ENCODE results near the gene NAALADL2. TPM values are rescaled to one million over a fixed set of nuclear protein-coding genes. Genes with fewer than 3 reads are reported as not detected.

The NAALADL2 gene
- total RNA-seq, 2 experiments from 2014 or later: 0.48 TPM; not detected in 1

DNA sequence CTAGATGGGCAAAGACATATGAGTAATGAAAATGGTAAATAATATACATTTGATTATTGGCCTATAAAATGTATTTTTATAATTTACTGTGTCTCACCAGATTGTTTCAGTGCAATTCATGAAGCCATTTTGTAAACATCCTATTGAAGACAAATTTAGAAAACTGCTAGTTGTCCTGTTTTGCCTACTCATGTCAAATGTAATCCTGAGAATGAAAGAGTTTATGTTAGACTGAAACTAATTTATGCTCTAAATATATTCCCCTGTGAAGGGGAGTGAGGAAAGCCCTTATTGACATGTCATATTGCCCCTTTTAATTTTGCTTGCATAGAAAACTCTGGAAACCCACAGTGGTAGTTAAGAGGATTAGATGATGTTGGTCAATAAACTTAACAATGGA, 610.0 kb downstream of the NAALADL2 start:
- Mint-ChIP-seq H3K4me3 (no peak overlapping the region), H3K9me3 (no peaks in the 10 kb centered on the region), H3K36me3 (no peaks in the 10 kb centered on the region), H3K4me1 (no peaks in the 10 kb centered on the region), H3K27me3 (no peaks in the 10 kb centered on the region), H3K27ac (no peak overlapping the region)
- no peak for DNase-seq

DNA sequence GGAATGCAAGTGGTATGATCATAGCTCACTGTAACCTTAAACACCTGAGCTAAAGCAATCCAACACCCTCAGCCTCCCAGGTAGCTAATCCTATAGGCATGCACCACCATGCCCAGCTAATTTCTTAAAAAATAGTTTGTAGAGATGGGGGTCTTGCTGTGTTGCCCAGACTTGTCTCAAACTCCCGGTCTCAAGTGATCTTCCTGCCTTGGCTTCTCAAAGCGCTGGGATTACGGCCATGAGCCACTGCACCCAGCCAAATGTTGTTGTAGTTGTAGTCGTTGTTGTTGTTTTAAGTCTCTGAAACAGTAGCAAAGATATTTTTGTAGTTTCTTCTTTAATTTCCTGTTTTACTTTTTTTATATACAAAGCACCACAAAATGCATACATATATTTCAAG, 616.6 kb downstream of the NAALADL2 start:
- no peak overlapping the region for H3K4me3 Mint-ChIP-seq
- H3K27ac Mint-ChIP-seq: no peak overlapping the region
- no peaks in the 10 kb centered on the region for H3K4me1 Mint-ChIP-seq
- no peaks in the 10 kb centered on the region for H3K27me3 Mint-ChIP-seq
- H3K9me3 Mint-ChIP-seq: no peaks in the 10 kb centered on the region
- DNase-seq: no peak
- H3K36me3 Mint-ChIP-seq: no peaks in the 10 kb centered on the region

DNA sequence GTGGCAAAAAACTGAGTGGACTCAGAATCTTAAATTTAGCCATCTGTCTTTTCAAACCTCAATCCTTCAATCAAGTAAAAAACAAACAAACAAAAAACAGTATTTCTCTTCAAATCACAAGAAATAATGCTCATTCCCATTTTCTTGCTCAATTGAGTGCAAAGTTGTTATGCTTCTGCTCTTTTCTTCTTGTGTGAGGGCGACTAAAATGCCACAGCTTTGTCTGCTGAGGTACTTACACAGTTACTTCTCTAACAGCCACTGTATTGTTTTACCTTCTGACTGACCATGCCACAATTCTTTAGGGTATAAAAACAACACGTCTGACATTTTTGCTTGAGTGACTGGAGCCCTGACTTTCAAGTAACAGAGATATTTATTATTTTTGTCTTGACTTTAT, 617.4 kb downstream of the NAALADL2 start:
- no peaks in the 10 kb centered on the region for H3K4me1 Mint-ChIP-seq
- H3K4me3 Mint-ChIP-seq: no peak overlapping the region
- H3K9me3 Mint-ChIP-seq: no peaks in the 10 kb centered on the region

DNA sequence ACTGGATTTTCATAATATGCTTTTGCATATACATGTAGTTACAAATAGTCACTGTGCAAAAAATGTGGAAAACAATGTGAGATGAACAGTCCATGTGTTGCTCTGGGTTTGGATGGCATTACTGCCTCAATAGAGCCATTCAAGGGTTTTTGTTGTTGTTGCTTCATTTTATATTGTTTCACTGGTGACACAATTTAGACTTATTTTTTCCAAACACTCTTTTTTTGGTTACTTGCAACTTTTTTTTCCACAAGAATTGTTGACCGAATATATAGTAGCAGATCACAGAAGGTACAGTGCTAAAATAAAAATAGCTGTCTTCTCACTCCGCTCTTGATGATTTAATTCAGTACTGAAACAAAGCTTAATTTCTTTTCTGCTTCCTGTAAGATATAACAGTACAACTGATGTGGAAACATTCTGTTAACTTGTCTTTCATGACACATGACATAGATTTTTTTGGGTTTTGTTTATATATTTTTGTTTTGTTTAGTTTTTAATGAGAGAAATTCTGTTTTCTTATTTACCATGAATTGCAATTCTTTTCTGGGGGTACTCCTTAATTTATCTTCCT, 618.6 kb downstream of the NAALADL2 start:
- no peaks in the 10 kb centered on the region for H3K36me3 Mint-ChIP-seq
- no peak overlapping the region for H3K4me3 Mint-ChIP-seq
- no peak overlapping the region for H3K27ac Mint-ChIP-seq

More for the DNA sequence above, 617.4 kb downstream of the NAALADL2 start:
- no peaks in the 10 kb centered on the region for H3K36me3 Mint-ChIP-seq
- H3K27ac Mint-ChIP-seq: no peak overlapping the region
- H3K27me3 Mint-ChIP-seq: no peaks in the 10 kb centered on the region
- DNase-seq: no peak

DNA sequence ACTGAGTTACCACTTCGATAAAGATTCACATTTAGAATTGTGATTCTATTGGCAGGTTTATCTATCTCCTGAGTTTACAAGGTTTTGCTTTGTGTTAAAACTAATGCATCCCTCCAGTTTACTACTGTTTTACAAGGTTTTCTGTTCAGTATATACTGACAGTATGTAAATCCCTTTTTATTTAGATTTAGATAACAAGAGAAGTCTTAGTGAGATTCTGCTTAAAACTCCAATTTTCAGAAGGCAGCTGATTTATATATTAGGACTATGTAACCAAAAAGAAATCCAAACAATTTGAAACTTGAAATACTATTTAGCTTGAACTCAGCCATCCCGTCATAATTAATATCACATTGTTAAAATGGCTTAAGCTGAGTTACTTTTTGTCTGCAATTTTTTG, 619.2 kb downstream of the NAALADL2 start:
- H3K4me3 Mint-ChIP-seq: no peak overlapping the region
- H3K9me3 Mint-ChIP-seq: no peaks in the 10 kb centered on the region
- H3K27me3 Mint-ChIP-seq: no peaks in the 10 kb centered on the region
- no peak overlapping the region for H3K27ac Mint-ChIP-seq
- H3K36me3 Mint-ChIP-seq: no peaks in the 10 kb centered on the region
- no peak for DNase-seq
- H3K4me1 Mint-ChIP-seq: no peaks in the 10 kb centered on the region

More for the DNA sequence above, 618.6 kb downstream of the NAALADL2 start:
- no peaks in the 10 kb centered on the region for H3K27me3 Mint-ChIP-seq
- no peak for DNase-seq
- no peaks in the 10 kb centered on the region for H3K9me3 Mint-ChIP-seq
- no peaks in the 10 kb centered on the region for H3K4me1 Mint-ChIP-seq

DNA sequence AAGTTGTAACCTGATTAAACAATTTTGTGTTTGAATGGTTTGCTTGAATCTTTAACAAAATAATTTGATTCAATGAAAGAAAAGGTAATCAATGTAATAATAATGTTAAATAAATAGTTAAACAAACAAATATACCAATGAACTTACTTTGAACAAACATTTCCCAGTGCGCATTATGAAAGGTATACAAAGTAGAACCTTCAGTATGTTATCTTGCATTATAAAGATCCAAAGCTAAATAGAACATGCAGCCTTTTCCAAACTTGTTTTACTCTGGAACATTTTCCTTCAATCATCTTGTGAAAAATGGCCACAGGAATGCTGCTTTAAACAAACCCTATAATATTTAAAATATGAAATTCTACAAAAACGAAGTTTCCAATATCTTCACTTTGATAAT, 620.0 kb downstream of the NAALADL2 start:
- H3K9me3 Mint-ChIP-seq: no peaks in the 10 kb centered on the region
- DNase-seq: no peak
- no peak overlapping the region for H3K27ac Mint-ChIP-seq
- H3K4me1 Mint-ChIP-seq: no peaks in the 10 kb centered on the region
- H3K27me3 Mint-ChIP-seq: no peaks in the 10 kb centered on the region
- no peaks in the 10 kb centered on the region for H3K36me3 Mint-ChIP-seq
- H3K4me3 Mint-ChIP-seq: no peak overlapping the region

DNA sequence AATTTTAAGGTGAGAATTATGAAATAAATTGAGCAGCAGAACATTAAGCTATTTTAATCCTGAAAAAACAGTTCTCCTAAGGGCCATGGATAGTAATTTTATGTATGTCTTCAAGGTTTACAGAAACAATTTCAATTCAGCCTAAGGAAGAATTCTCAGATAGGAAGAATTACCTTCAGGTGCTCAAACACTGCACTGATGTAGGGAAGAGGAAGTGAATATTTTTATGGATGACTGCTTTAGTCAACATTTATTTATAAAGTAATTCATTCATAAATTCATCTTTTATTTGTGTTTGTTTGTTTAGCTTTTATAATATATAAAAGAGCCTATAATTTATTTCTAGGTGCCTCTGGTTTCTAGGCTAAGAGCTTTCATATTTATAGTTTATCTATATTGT, 620.7 kb downstream of the NAALADL2 start:
- no peak for DNase-seq
- H3K27ac Mint-ChIP-seq: no peak overlapping the region
- H3K27me3 Mint-ChIP-seq: no peaks in the 10 kb centered on the region
- H3K4me1 Mint-ChIP-seq: no peaks in the 10 kb centered on the region
- H3K4me3 Mint-ChIP-seq: no peak overlapping the region
- no peaks in the 10 kb centered on the region for H3K9me3 Mint-ChIP-seq
- no peaks in the 10 kb centered on the region for H3K36me3 Mint-ChIP-seq

DNA sequence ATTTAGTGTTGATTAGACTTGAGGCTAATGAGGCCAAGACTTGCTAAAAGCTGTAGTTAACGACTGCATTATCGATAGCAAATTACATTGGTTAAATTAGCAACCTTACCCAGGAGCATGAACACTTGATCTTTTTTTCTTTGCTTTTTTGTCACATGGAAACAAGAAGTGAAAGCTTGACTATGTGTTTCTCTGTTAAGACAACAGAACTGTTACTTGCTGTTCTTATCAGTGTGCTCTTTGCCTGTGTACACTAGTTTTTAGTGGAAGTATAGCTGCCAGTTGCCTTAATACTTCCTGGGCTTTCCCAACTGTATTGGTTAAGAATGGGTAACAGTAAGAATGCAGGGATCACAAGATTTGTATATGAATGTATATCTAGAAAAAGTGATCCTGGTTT, 625.5 kb downstream of the NAALADL2 start:
- H3K27me3 Mint-ChIP-seq: no peaks in the 10 kb centered on the region
- no peak for DNase-seq
- H3K36me3 Mint-ChIP-seq: no peaks in the 10 kb centered on the region
- no peaks in the 10 kb centered on the region for H3K4me1 Mint-ChIP-seq
- no peaks in the 10 kb centered on the region for H3K9me3 Mint-ChIP-seq
- H3K4me3 Mint-ChIP-seq: no peak overlapping the region
- H3K27ac Mint-ChIP-seq: no peak overlapping the region

DNA sequence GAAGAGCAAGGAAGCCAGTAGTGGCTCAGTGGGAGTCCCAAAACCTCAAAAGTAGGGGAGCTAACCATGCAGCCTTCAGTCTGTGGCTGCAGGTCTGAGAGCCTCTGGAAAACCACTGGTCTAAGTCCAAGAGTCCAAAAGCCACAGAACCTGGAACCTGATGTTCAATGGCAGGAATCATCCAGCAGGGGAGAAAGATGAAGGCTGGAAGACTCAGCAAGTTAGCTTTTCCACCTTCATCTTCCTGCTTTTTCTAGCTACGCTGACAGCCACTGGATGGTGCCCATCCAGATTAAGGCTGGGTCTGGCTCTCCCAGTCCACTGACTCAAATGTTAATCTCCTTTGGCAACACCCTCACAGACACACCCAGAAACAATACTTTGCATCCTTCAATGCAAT, 626.3 kb downstream of the NAALADL2 start:
- Mint-ChIP-seq H3K4me3 (no peak overlapping the region), H3K27ac (no peak overlapping the region), H3K27me3 (no peaks in the 10 kb centered on the region), H3K9me3 (no peaks in the 10 kb centered on the region), H3K4me1 (no peaks in the 10 kb centered on the region), H3K36me3 (no peaks in the 10 kb centered on the region)
- no peak for DNase-seq

DNA sequence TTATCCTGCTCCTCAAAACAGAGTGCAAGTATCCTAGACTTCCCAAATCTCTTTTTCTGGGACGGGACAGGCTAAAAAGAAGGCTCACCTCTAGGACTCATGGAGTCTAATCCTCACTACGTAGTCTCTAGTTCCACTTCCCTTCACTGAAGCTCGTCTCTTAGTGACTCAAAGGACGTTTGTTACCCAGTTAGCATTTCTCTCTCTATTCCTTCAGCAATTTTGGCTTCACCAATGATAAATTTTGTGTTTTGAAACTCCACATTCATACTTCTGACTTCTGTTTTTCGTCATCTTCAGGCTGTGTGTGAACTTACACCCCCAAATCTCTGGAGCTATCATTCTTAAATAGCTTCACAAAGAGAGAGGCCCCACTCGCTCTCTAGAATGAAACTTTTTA, 627.1 kb downstream of the NAALADL2 start:
- no peaks in the 10 kb centered on the region for H3K9me3 Mint-ChIP-seq
- H3K36me3 Mint-ChIP-seq: no peaks in the 10 kb centered on the region
- H3K27ac Mint-ChIP-seq: no peak overlapping the region
- no peaks in the 10 kb centered on the region for H3K4me1 Mint-ChIP-seq
- H3K27me3 Mint-ChIP-seq: no peaks in the 10 kb centered on the region
- no peak for DNase-seq
- H3K4me3 Mint-ChIP-seq: no peak overlapping the region

DNA sequence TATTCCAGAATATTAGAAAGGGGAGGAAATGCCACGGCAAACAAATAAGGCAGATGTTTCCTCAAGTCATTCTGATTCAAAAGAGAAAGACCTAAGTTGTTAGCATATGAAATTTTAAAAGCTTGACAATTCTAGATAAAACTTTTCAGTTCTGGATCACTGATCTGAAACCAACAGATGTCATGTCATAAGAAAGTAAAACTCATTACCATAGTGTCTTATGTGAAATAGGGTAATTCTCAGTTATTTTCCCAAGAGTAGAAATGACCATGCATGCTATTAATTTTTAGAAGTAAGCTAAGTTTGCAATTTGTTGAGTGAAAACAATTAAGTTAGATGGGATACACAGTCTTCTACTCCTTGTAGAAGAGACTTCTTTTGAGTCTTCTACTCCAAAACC, 630.3 kb downstream of the NAALADL2 start:
- H3K36me3 Mint-ChIP-seq: no peaks in the 10 kb centered on the region
- H3K27me3 Mint-ChIP-seq: no peaks in the 10 kb centered on the region
- no peak overlapping the region for H3K27ac Mint-ChIP-seq
- DNase-seq: no peak
- H3K4me1 Mint-ChIP-seq: no peaks in the 10 kb centered on the region
- H3K4me3 Mint-ChIP-seq: no peak overlapping the region
- H3K9me3 Mint-ChIP-seq: no peaks in the 10 kb centered on the region

DNA sequence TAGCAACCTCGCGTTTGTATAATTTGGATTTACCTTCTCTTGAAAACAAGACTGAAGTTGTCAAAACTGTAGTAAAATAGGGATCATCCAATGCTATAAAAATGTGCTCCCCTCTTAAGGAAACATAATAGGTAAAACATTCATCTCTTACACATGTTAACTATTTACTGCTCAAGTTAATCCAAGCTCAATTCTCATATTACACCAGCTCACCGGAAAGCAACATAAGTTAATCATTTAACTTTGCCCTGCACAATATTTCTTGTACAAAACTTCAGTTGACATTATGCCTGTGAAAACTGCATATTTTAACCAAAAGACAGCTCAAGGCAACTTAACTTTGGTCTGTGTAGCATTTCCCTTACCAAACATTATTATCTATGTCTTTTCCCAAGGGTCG, 634.2 kb downstream of the NAALADL2 start:
- Mint-ChIP-seq H3K4me1 (no peaks in the 10 kb centered on the region), H3K27me3 (no peaks in the 10 kb centered on the region), H3K9me3 (no peaks in the 10 kb centered on the region), H3K27ac (no peak overlapping the region), H3K36me3 (no peaks in the 10 kb centered on the region), H3K4me3 (no peak overlapping the region)
- no peak for DNase-seq

DNA sequence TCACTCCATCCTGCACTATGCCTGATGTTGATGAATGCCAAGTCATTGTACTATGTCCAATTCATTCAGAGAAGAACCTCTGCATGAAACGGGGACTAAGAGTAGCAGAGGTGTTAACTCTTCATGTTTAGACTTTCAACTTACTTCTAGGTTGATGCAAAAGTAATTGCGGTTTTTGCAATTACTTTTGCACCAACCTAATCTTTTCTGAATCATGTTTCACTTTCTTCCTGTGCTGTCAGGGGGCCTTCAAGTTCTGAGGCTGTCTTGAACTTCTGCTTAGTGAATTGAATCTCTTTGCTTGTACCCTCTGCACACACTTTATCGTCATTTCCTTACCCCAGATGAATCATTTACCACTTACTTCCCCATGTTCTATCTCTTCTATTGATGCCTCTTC, 636.2 kb downstream of the NAALADL2 start:
- Mint-ChIP-seq H3K4me1 (no peaks in the 10 kb centered on the region), H3K27ac (no peak overlapping the region), H3K9me3 (no peaks in the 10 kb centered on the region), H3K27me3 (no peaks in the 10 kb centered on the region), H3K36me3 (no peaks in the 10 kb centered on the region), H3K4me3 (no peak overlapping the region)
- DNase-seq: no peak

DNA sequence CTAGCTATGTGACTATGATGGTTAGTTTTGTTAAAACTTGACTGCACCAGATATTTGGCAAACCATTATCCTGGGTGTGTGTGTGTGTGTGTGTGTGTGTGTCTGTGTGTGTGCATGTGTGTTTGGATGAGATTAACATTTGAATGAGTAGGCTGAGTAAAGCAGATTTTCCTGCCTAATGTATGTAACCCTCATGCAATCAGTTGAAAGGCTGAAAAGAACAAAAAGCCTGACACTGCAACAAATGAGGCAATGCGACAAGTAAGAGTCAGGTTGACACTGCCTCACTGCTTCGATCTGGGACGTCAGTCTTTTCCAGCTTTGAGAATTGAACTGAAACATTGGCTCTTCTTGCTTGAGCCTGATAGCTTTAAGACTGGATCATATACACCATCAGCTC, 643.0 kb downstream of the NAALADL2 start:
- H3K36me3 Mint-ChIP-seq: no peaks in the 10 kb centered on the region
- H3K9me3 Mint-ChIP-seq: no peaks in the 10 kb centered on the region
- H3K27me3 Mint-ChIP-seq: no peaks in the 10 kb centered on the region
- no peak for DNase-seq
- H3K27ac Mint-ChIP-seq: no peak overlapping the region
- no peaks in the 10 kb centered on the region for H3K4me1 Mint-ChIP-seq
- H3K4me3 Mint-ChIP-seq: no peak overlapping the region

DNA sequence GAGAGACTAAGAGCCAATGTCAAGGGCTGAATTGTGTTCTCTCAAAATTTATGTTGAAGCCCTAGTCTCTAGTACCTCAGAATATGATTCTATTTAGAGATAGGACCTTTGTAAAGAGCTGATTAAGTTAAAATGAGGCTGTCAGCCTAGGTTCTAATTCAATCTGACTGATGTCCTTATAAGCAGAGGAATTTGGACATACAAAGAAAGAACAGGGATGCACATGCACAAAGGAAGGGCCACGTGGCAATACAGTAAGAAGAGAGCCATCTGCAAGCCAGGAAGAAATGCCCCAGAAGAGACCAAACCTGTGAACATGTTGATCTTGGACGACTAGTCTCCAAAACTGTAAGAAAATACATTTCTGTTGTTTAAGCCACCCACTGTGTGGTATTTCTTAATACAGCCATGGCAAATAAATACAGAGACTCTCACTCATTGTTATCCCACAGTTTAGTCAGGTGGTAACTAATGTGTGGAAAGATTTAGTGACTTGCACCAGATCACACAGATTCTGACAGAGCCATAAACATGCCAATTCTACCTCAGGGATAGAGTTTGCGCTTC, 652.2 kb downstream of the NAALADL2 start:
- Mint-ChIP-seq H3K4me1 (no peaks in the 10 kb centered on the region), H3K27me3 (no peaks in the 10 kb centered on the region), H3K36me3 (no peaks in the 10 kb centered on the region), H3K9me3 (peaks cover 2% of the 10 kb centered on the region), H3K27ac (no peak overlapping the region), H3K4me3 (no peak overlapping the region)
- no peak for DNase-seq

DNA sequence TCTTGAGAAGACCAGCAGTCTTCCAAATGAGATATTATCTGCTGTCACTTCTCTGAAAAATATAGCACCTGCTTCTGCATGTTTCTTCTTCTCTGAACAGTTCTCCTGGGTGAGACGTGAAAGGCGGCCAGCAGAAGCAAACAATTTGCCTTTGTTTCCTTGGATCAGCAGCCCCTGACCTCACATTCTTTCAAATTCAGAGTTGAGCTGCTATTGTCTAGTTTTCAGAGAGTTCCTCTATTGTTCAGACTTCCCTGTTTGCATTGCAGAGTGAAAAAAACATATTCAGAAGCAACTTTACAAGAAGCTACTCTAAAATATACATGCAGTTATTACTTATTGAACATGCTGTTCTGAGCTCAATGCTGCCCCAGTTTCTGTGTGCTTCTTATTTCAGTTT, 653.6 kb downstream of the NAALADL2 start:
- DNase-seq: no peak
- peaks cover 2% of the 10 kb centered on the region for H3K9me3 Mint-ChIP-seq
- H3K4me1 Mint-ChIP-seq: no peaks in the 10 kb centered on the region

More for the DNA sequence above, 653.6 kb downstream of the NAALADL2 start:
- H3K36me3 Mint-ChIP-seq: no peaks in the 10 kb centered on the region
- no peak overlapping the region for H3K4me3 Mint-ChIP-seq
- no peak overlapping the region for H3K27ac Mint-ChIP-seq
- no peaks in the 10 kb centered on the region for H3K27me3 Mint-ChIP-seq

All from activated naive CD8-positive, alpha-beta T cell treated with anti-CD3 and anti-CD28 coated beads for 36 hours (primary cell).